HG03103 (cell line): ENCODE measurements around the gene ZC3H7B.
"Not testable (repeated sequence)": the region's sequence is repeated elsewhere in the genome, so short reads cannot be mapped to it uniquely, and the experiment has no call there.

ENCODE experiments used
- ATAC-seq: cut with Tn5 transposase; IDR thresholded peaks from one replicate; pipeline ENCODE4 v1.9.1; 2021; ENCODE audit warnings: low read depth; ENCODE audit not compliant: unreplicated experiment

ZC3H7B gene

GRCh38 chr22:41285820-41286638 is 15.3 kb upstream of the ZC3H7B start, which contains the start of gene RANGAP1:
Gene RANGAP1, minus strand, starts transcription at chr22:41286187. Its CDS starts 5,143 bp downstream, at chr22:41281044.
- ATAC-seq, result peak; percentile 95

GRCh38 chr22:41286639-41287091 is 14.7 kb upstream of the ZC3H7B start:
- ATAC-seq, result peak; percentile 13

- ATAC-seq, result no peak
Observed at GRCh38 chr22:41288245-41288946, 12.9 kb upstream of the ZC3H7B start.

GRCh38 chr22:41289671-41290070 is 11.7 kb upstream of the ZC3H7B start:
- no peak for ATAC-seq

- no peak for ATAC-seq
Observed at GRCh38 chr22:41290262-41291221, 10.8 kb upstream of the ZC3H7B start.

GRCh38 chr22:41294816-41295215 is 6.5 kb upstream of the ZC3H7B start:
- ATAC-seq, result not testable (repeated sequence)

- ATAC-seq, result no peak
Observed at GRCh38 chr22:41296826-41297667, 4.3 kb upstream of the ZC3H7B start.

- no peak for ATAC-seq
Observed at GRCh38 chr22:41300661-41301060, 664 bp upstream of the ZC3H7B start.

- no peak for ATAC-seq
Observed at GRCh38 chr22:41302021-41302767, 869 bp downstream of the ZC3H7B start.

GRCh38 chr22:41302811-41303210 is 1.5 kb downstream of the ZC3H7B start:
- ATAC-seq, result no peak

GRCh38 chr22:41305646-41306045 is 4.3 kb downstream of the ZC3H7B start:
- ATAC-seq, result no peak

- ATAC-seq, result no peak
Observed at GRCh38 chr22:41308054-41308453, 6.7 kb downstream of the ZC3H7B start.

GRCh38 chr22:41308544-41308947 is 7.2 kb downstream of the ZC3H7B start:
- ATAC-seq, result no peak

GRCh38 chr22:41310336-41310735 is 9.0 kb downstream of the ZC3H7B start:
- ATAC-seq, result no peak

- ATAC-seq, result no peak
Observed at GRCh38 chr22:41311487-41311886, 10.2 kb downstream of the ZC3H7B start.

- ATAC-seq, result no peak
Observed at GRCh38 chr22:41314821-41315220, 13.5 kb downstream of the ZC3H7B start.

GRCh38 chr22:41315586-41315985 is 14.3 kb downstream of the ZC3H7B start:
- ATAC-seq, result no peak

- no peak for ATAC-seq
Observed at GRCh38 chr22:41320416-41321240, 19.3 kb downstream of the ZC3H7B start.
